NCI-H1105 (cell line): ENCODE measurements around the gene AGBL4.

Source experiments
- DNase-seq: peaks from one replicate; lab custom pipeline; 2025; lab: John Stamatoyannopoulos, UW

The AGBL4 gene

DNA sequence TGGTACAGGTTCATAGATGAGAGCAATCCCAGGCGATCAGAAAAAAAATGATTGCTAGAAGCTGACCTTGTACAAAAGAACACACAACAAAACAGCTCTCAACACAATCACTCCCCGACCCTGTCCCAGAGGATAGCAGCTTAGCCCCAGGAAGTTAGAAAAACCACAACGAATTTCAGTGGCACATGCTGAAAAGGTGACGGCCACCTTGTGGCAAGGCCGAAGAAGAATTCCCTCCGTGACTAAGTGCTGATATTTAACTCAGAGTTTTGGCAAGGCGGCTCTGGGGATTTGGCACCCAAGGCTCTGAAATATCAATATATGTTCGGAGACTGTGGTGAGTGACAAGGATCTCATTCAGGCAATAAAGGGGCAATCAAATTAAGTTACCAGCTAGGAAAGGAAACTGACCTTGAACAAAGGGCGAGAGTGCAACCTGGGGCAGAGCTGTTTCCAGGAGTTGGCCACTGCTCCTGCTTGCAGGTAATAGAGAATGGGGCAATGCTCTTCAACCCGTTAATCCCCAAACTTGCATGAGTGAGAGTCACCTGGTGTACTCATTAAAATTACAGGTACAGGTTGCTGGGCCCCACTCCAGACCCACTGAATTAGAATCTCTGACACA is 1343.2 kb downstream of the AGBL4 start:
- no peak for DNase-seq

DNA sequence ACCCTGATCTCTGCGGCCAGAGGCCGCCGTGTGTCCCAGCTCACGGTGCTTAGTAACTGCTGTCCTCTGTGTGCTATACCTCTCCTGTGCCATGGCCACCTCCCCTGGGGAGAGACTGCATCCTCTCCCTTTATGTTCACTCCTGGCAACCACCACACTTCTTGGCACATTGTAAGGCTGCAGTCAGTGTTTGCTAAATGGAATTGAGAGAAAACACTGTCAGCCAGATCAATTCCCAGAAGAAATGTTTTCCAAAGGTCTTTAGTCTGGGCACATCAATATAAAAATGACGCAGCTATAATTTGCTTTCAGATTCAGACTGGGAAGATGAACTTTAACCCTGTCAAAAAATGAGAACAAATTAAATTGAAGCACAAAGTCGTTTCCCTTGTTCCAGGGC is 1343.9 kb downstream of the AGBL4 start:
- DNase-seq, result no peak

DNA sequence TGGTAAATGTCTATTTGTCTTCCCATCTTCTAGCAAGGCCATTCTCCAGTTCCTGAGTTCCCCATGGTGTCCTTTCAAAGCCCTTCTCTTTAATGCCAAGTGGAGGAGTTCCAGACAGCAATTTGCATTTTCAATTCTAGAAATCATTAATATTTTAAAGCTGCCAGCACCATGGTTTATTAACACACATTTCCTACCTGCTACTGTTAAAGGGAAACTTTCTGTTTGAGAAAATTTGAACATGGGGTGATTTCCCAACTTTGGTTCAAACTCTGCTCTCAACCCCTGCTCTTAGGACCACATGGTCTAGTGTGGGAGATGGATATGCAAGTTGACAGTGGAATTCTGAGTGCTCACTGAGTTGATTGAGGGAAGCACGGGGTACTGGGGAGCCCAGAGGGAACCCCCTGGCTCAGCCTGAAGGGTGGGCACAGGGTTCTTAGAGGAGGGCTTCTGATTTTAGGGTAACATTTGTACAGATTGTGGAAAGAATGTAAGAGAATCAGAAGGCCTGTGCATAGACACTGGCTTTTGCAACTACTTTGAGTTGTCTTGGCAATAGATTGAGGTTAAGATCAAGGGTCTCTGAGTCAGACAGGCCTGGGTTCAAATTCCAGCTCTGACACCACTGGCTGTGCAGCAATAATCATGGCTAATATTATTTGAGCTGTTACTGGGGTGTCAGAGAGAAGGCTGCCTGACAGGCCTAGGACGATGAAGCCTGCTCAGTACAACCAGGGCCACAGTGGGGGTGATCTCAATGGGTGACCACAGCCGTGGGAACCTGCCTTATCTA is 1344.8 kb downstream of the AGBL4 start:
- DNase-seq, result no peak

DNA sequence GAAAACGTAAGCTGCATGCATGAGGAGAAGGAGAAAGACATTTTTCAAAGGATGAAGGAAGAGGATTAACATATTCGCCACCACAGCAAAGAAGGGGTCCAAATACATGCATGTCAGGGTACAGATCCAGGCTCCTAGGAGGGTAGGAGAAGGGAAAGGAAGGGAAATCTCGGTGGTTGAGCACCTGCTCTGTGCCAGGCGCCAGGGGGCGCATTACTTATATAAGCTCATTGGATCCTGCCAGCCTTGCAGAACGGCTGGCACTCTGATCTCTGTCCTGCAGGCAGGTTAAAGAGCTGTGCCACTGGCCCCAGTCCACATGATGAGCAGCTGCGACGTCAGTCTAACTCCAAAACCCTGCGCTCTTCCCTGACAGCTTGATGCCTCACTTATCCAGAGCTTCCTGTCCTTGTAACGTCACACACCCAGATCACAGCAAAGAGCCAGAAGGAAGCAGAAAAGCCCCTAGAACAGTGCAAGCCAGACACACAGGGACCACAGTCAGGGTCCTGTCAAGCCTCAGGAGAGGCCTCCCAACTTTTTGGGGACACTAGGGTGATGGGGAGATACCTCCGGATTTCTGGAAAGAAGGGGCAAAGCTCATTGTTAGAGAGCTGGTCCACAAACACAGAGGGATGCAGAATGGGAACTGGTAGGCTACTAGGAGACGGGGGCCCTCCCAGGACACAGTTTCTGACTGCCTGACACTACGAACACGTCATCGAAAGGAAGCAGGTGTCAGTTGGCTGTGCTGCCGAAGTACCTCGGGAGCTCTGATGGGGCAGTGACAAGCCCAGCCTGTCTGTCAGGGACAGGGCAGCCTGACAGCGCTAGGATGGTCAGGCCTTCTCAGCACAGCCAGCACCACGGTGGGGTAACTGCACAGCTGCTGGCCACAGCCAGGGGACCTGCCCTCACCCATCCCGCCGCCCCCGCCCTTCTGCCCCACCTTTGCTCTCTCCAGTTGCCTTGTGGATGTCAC is 1346.2 kb downstream of the AGBL4 start:
- DNase-seq, result peak; percentile 60

DNA sequence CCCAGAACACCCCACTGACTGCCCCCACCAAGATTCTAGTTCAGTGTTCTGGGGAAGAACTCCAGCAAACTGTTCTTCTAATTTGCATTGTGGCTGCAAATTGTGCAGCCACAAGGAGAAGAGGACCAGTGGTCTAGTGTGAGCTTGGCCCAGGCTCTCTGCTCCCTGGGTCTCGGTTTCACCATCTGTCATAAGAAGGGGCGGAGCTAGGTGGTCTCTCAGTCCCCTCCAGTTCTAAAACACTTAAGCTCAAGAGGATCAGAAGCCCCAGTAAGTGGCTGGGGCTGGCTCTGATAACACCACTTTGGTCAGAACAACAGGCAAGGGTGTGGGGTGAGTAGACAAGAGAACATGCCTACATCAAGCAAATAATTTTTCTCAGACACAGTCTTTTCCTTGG is 1346.9 kb downstream of the AGBL4 start:
- no peak for DNase-seq

DNA sequence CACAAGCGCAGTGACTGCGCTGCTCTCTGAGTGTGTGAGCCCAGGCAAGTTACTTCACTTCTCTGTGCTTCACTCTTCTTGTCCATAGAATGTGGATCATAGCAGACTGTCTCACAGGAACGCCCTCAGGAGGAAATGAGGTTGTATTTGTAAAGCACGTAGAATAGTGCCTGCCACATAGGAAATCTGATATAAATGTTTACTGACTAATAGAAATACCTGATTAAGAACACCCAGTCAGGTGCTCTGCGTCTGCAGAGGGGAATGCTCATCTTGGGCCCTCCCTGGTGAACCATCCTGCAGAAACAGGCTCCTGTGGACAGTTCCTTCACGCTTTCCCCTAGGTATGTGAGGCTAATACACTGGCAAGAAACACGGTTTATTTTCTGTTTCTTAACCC is 1347.4 kb downstream of the AGBL4 start:
- DNase-seq, result no peak

DNA sequence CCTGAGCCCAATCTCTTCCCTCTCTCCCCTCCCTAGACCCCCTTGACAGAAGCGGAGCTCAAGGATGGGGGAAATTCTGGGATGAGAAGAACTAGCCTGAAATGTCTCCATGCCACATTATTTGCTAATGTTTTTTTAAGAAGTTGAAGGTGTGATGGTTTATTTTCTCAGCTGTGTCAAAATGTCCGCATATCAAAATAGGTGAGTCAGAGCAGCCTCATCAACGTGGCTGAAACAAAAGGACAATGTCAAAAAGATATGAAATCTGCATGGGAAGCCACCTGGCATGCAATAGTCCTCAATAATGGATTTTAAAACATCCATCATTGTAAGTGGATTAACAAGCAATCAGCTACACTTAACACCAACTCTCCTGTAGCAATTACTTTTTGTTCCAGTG is 1348.5 kb downstream of the AGBL4 start:
- DNase-seq, result no peak

DNA sequence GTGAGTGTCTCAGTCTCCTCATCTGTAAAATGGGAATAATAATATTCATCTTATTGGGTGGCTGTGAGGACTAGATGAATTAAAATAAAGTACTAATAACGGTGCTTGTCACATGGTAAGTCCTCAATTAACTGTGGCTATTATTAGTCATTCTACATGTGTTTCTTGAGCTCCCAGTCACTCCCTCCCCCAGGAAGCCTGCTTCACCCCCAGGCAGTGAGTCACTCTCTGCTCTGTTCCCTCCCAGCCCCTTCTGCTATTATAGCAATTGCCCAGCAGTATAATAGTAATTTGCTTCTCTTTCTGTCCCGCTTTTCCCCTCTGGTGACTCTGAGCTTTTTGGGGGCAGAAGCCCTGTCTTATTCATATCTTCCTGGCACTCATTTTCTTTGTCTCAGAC is 1349.1 kb downstream of the AGBL4 start:
- no peak for DNase-seq

DNA sequence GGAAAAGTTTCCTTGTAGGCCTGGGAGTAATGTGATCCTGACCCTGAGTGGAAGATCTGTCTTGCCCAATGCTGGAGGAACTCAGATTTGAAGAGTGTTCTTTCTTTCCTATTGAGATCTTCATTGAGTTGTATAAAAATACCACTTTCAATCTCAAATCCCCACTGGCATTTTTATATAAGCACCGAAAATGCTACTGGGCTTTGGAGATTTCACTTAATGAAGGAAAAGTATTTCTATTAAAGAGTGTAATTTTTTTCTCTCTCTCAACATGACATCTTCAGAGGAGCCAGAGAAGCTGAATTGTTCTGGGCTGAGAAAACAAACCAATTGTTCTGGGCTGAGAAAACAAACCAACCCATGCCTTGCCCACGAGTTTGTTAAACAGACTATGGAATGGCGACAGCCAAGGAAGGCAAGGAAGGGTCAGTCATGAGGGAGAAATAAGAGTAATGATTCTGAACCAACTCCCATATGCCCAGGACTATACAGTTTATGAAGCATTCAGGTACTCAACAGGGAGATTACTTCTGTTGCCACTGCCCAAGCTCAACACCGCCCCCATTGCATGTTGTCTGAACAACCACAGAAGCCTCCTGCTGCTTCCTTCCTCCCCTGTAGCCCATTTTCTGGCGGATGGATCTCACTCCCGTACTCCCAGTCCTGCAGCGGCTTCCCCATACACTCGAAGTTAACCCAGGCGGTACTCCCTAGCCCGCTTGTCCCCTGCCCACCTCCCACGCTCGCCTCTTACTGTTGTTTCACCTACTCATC is 1350.2 kb downstream of the AGBL4 start:
- no peak for DNase-seq

DNA sequence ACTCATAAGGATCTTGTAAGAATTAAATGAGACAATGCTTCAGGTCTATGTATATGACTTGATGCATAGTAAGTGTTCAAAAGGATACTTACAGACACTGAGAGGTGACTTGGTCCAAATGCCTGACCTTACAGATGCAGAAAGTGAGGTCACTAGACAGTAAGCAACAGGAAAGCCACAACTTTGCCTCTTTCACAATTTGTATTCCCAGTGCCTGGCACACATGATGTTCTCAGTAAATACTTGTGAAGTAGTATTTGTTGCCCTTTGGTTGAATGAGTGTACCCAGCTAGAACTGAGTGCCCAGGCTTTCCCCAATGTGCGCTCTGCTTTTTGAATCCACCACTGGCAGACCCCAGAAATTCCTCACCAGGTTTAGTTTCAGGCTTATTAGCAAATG is 1352.2 kb downstream of the AGBL4 start:
- no peak for DNase-seq

DNA sequence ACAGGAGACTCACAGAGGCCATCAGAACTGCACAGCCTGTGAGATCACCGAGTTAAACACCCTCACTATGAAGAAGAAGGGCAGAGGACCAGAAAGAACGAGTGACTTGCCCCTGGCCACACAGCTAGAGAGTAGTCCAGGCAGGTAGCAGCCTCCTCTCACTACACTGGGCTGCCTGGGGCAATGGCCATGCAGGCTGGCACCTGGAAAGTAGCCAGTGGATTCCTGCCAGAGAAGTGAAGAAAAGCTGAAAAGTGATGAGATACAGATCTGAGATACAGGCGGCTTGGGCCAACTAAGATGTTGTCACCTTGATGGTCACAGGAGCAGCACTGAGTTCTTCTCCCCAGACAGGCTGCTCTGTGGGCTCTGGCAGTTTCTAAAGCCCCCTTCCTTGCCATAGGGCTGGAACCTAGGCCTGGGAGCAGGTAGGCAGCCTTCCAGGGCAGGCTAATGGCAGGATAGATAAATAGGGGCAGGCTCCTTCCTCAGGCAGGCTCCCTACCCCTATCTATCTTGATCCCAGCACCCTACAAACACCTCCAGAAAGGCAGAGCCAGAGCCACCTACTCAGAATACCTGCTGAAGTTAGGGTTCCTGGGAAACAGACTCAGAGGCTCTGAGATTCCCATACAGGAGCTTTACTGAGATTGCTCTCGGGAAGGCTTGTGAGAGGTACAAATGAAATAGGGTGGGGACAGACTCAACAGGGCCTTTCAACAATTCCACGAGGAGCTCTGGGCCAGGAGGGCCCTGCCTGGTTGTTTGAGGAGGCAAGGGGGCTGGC is 1353.3 kb downstream of the AGBL4 start:
- no peak for DNase-seq

DNA sequence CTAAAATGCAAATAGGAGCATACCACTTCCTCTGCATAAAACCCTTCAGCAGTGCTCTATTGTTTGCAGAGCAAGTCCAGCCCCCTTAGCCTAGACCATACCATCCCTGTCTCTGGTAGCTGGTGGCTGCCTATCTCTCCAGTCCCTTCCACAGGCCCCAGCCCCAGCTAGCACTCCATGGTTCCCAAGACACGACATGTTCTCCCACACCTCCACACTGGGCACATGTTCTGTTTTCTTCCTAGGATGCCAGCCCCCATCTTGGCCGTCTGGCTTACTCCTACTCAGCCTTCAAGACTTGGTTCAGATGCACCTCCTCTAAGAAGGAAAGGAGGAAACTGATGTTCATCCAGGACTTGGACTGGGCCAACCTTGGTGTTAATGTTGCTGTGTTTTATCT is 1355.4 kb downstream of the AGBL4 start:
- no peak for DNase-seq

DNA sequence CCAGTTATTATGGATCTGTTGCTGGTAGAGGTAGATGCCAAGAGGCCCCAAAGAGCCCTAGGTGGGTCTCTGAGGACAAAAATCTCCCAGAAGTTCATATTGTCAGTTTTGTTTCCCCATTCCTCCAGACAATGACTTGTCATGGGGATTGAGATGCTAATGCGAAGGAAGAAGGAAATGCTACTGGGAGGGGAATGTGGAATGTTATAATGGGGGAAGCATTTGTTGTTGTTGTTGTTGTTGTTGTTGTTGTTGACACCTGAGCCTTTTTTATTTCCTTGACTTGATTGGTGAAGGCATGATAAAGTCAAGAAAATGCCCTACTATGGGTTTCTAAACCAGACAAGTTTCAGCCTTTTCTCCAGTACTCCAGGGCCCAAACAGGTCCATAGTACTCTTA is 1356.0 kb downstream of the AGBL4 start:
- no peak for DNase-seq

DNA sequence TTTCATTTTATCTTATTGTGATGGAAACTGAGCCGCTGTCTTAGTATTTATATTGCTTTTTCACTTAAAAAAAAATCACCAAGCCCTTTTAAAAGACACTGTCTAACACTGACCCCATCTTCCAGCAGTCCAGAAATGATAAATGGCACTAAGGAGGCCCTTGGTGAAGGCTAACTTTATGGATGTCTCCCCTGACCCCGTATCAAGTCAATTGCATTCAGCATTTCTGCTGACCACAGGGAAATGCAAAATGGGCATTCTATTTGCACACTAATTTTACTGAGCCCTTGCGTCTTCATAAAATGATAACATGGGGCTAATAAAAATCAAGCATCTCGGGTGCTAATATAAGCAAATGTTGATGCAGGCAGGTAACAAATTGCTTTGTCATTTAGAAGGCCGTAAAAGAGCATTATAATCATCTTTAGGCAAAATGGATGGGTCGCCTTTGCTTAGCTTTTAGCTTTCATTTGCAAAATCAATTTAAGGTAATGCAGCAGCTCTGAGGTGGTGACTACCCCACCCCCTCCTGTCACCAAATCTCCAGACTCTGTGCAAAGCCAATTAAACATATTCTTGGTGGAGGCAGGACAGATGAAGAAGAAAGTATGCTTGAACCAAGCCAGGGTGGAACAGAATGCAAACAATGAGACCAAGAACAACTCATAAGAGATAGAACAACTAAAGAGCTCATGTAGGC is 1357.9 kb downstream of the AGBL4 start:
- no peak for DNase-seq

DNA sequence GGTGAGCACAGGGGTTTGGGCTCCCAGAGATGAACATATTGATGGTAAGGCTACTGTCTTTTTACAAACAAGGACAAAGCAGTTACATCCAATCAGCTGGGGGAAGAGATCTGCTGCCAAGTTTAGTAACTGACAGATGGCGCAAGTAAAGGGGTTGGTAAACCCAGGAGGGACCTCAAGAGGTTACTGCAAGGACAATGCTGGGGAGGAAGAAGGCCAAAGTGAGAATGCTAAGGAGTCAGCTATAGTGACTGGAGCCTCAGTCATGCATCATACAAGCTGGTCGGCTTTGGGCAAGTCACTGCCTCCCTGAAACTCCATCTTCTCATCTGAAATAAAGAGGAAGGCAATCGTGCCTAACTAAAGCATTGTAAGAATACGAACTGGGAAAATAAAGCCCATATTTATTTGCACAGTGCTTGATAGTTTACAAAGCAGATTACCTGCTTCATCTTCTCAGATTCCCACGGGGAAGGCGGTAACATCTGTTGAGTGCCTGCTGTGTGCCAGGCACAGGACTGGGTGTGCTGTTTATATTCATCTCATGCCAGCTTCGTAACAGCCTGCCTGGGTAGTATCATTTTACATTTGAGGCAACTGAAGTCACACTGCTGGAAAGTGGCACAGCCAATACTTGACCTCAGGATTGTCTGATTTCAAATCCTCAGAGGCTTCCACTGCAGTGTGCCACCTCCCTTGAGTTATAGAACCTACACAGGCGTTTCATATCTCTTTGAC is 1361.9 kb downstream of the AGBL4 start:
- no peak for DNase-seq

DNA sequence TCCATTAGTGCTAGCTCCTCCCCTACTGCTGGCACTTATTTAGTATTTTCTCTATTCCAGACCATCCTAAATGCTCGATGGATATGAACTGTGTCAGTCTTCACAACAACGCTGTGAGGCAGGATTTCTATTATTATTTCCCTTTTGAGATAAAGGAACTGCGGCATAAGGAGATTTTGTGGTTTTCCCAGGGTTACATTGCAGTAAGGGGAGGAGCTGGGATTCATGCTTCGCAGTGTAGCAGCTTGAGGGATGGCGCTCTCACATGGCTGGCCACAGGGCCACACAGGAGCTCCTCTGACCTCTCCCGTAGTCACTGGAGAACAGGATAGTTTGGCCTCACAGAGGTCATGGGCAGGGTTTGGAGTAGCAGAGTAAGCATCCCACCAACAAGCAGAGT is 1364.0 kb downstream of the AGBL4 start:
- no peak for DNase-seq

DNA sequence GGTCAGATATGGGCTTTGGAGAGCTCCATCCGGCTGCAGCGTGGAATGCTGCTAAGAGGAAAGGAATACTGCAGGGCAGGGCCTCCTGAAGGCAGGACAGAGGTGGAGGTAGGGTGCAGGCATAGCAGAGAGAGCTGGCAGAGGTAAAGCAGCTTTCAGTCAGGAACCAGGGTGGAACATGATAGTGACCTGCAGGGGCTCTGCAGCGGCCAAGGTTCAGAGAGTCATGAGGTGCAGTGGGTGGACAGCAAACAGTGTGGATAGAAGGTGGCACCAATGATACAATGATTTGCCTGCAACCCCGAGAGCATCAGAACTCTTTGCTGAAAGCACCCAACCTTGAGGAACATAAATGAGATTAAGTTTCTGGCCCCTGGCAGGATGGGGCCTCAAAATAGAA is 1366.3 kb downstream of the AGBL4 start:
- no peak for DNase-seq

DNA sequence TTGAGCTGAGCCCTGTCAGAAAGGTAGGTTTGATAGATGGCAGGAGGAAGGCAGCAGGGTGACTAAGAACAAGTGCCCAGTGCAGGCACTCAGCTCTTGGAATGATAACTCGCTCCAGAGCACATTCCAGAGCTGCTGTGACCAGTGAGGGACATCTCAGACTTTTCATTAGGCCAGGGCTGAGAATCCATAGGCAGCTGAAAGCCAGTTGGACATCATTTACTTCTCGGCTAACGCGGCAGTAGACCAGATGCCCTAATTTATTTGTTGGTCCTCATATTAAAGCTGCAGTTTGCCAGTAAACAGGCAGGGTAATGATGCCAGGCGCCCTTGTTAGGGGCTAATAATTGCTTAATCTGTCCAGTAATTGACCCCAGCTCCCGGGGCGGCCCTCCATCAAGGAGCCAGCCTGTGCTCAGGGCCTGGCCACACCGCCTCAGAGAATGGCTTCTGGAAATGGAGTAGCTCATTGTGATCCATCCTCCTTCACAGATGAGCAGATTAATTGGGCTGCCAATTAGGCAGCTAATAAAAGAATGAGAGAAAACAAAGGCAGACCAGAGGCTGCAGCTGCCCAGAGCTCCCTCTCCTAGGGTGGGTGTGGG is 1369.0 kb downstream of the AGBL4 start:
- DNase-seq, result peak; percentile 72

DNA sequence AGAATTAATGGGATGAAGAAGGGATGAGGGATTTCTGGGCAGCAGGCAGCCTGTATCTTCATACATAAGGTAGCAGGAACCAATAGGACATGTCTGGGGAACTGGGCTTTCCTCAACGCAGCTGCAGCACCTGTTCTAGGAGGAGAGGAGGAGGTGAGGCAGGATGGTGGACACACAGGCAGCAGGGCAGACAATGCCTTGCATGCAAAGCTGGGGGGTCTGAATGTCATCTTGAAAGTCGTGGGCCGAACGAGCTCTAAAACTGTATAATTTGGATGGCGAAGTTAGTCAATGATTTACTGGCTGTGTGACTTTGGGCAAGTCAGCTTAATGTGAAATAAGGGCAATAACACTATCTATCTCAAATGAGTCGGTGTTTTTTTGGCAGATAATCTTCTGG is 1371.4 kb downstream of the AGBL4 start:
- no peak for DNase-seq
